ENCODE measurements around the gene CHST1. TPM values are rescaled to one million over a fixed set of nuclear protein-coding genes. Genes with fewer than 3 reads are reported as not detected.

The CHST1 gene
- total and polyA plus RNA-seq, 2 experiments from 2014 or later = 0.84 to 2.7 TPM

- TF ChIP-seq ZNF462 (CRISPR knock-in tag; IDR thresholded peaks at IDR 0.05) (no peak), ETS1 (IDR thresholded peaks at IDR 0.05) (no peak), EZH2phosphoT487 (IDR thresholded peaks at IDR 0.05; ENCODE audit: unreplicated experiment) (no peak), JUNB (IDR thresholded peaks at IDR 0.05; ENCODE audit: unreplicated experiment) (no peak), EZH2 (IDR thresholded peaks at IDR 0.05; ENCODE audit: low read depth, unreplicated experiment) (no peak), STAT1 (IDR thresholded peaks at IDR 0.05; ENCODE audit: unreplicated experiment) (no peak)
- TF ChIP-seq, protein P1, sequence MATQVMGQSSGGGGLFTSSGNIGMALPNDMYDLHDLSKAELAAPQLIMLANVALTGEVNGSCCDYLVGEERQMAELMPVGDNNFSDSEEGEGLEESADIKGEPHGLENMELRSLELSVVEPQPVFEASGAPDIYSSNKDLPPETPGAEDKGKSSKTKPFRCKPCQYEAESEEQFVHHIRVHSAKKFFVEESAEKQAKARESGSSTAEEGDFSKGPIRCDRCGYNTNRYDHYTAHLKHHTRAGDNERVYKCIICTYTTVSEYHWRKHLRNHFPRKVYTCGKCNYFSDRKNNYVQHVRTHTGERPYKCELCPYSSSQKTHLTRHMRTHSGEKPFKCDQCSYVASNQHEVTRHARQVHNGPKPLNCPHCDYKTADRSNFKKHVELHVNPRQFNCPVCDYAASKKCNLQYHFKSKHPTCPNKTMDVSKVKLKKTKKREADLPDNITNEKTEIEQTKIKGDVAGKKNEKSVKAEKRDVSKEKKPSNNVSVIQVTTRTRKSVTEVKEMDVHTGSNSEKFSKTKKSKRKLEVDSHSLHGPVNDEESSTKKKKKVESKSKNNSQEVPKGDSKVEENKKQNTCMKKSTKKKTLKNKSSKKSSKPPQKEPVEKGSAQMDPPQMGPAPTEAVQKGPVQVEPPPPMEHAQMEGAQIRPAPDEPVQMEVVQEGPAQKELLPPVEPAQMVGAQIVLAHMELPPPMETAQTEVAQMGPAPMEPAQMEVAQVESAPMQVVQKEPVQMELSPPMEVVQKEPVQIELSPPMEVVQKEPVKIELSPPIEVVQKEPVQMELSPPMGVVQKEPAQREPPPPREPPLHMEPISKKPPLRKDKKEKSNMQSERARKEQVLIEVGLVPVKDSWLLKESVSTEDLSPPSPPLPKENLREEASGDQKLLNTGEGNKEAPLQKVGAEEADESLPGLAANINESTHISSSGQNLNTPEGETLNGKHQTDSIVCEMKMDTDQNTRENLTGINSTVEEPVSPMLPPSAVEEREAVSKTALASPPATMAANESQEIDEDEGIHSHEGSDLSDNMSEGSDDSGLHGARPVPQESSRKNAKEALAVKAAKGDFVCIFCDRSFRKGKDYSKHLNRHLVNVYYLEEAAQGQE (IDR thresholded peaks at IDR 0.05; ENCODE audit: unreplicated experiment) = no peak
Measured at GRCh38 chr11:45702511-45702910, 37.1 kb upstream of the CHST1 start (continued).

Data from GM23338 (cell line).